ENCODE measurements around the gene MBD5.

Gene MBD5

DNA sequence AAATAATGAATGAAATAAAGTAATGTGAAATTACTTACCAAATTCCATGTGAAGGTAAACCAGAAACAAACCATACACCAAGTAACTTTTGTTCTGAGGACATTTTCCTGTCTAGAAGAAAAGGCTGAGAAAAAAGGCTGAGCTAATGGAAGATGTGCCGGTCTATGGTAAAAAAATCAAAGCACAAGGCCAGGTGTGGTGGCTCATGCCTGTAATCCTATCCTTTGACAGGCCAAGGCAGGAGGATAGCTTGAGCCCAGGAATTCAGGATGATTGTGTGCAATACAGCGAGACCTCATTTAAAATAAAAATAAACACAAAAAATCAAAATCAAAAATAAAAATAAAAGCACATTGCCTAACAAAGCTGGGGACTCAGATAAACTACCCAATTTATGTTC, 7.0 kb upstream of the MBD5 start:
- TF ChIP-seq, protein P1, sequence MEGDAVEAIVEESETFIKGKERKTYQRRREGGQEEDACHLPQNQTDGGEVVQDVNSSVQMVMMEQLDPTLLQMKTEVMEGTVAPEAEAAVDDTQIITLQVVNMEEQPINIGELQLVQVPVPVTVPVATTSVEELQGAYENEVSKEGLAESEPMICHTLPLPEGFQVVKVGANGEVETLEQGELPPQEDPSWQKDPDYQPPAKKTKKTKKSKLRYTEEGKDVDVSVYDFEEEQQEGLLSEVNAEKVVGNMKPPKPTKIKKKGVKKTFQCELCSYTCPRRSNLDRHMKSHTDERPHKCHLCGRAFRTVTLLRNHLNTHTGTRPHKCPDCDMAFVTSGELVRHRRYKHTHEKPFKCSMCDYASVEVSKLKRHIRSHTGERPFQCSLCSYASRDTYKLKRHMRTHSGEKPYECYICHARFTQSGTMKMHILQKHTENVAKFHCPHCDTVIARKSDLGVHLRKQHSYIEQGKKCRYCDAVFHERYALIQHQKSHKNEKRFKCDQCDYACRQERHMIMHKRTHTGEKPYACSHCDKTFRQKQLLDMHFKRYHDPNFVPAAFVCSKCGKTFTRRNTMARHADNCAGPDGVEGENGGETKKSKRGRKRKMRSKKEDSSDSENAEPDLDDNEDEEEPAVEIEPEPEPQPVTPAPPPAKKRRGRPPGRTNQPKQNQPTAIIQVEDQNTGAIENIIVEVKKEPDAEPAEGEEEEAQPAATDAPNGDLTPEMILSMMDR (IDR thresholded peaks at IDR 0.05; ENCODE audit: low read depth, low read length, missing control alignments): no peak
- H3K4me3 ChIP-seq (replicated peaks; ENCODE audit: low read depth, low read length): no peak overlapping the region
- DNase-seq (ENCODE audit: extremely low read depth, low read depth): no peak

DNA sequence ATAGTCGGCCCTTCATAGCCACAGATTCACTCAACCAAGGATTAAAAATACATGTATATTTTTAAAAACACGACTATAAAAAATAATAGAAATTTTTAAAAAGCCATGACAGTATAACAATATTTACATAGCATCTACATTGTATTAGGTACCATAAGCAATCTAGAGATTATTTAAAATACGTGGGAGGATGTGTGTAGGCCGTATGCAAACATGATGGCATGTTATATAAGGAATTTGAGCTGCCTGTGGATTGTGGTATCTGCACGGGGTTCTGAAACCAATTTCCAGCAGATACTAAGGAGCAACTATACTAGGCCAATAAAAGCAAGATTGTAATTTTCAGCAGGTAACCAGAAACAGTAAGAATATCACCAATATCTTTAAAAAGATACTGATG, 6.3 kb upstream of the MBD5 start:
- TF ChIP-seq, protein P1 (IDR thresholded peaks at IDR 0.05; ENCODE audit: low read depth, low read length, missing control alignments): no peak
- DNase-seq (ENCODE audit: extremely low read depth, low read depth): no peak
- no peak overlapping the region for H3K4me3 ChIP-seq (replicated peaks; ENCODE audit: low read depth, low read length)

DNA sequence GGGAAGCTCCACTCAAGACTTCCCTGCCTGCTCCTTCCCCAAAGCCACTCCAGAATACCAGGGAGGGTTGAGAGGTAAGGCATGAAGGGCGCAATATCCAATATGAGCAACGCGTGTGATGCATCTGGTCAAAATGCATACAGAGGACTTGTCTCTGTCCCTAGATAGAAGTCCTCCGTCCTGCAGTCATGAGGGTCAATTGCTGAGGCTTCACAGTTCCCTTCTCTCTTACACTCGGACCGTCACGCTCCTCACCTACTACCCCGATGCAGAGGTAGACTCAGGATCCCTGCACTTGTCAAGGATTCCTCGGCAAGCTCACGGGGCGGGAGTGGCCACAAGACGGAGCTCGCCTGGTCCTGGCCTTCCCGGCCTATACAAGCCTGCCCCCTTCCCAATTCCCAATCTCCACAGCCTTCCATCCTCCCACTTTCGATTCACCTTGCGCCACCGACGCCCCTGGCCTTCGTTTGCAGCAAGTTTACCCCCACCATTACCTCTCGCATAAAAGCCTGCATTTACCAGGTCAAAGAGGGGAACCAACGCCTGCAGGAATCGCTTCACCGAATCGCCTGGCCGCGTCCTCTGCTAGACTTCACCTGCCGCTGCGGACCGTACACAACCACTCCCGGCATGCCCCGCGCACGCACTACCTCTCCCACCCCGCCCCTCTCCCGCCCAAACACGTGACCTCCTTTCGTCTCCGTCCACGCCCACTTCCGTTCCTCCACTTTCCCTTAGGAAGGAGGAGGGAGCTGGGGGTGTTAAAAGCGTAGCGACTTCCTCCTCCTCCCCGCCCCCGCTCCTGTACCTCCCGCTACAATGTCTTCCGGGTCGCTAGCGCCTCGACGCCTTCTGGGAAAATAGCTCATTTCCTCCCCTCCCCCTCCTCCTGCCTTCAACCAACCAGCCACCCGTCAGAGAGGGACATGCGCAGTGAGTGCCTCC, 506 bp upstream of the MBD5 start, which contains the start of gene ORC4:
Gene ORC4 (minus strand): TSS at position 627 of the 948 bp plus-strand sequence. CDS start 44,779 bp downstream, outside the sequence.
- TF ChIP-seq, protein P1 (IDR thresholded peaks at IDR 0.05; ENCODE audit: low read depth, low read length, missing control alignments): peak; percentile 58
- peak; percentile 98 for DNase-seq (ENCODE audit: extremely low read depth, low read depth)
- H3K4me3 ChIP-seq (replicated peaks; ENCODE audit: low read depth, low read length): peak within 1 kb of the TSS; percentile 78

DNA sequence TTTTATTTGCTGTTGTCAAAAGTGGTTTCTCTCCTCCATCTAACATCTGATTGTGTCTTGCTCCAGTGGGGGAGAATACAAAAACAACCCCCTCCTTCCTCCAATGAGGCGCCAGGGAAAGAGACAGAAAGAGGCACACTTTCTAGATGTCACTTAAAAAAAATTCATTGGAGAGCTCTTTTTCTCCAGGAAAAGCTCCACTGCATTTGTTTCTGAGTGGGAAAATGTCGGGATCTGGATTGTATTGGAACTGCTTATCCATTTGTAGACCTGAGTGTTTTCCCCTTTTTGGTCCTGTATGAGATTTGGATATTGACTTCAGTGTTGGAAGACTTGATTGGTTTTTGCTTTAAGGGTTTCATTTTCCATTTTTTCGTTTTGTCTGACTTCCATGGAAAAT, 995 bp downstream of the MBD5 start:
- H3K4me3 ChIP-seq (replicated peaks; ENCODE audit: low read depth, low read length): peak overlapping the region; percentile 78
- TF ChIP-seq, protein P1 (IDR thresholded peaks at IDR 0.05; ENCODE audit: low read depth, low read length, missing control alignments): no peak
- DNase-seq (ENCODE audit: extremely low read depth, low read depth): no peak

DNA sequence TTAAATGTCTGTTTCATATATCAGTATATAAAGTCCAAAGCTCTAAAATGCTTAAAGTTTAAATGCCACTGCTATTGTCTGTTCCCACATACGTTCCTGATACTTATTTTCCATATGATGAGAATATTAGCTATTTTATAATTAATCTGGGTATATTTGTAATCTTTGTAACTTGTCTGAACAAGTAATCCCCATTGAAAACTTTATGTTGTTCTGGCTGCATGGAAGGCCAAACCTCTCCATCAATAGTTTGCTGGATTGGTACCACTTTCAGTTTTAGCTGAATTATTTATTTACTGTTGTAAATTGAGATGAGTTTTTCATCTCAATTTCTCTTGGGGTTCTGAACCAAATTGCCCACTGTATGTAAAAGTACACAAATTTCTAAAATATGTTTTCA, 1.5 kb downstream of the MBD5 start:
- peak overlapping the region; percentile 78 for H3K4me3 ChIP-seq (replicated peaks; ENCODE audit: low read depth, low read length)
- TF ChIP-seq, protein P1 (IDR thresholded peaks at IDR 0.05; ENCODE audit: low read depth, low read length, missing control alignments): no peak

DNA sequence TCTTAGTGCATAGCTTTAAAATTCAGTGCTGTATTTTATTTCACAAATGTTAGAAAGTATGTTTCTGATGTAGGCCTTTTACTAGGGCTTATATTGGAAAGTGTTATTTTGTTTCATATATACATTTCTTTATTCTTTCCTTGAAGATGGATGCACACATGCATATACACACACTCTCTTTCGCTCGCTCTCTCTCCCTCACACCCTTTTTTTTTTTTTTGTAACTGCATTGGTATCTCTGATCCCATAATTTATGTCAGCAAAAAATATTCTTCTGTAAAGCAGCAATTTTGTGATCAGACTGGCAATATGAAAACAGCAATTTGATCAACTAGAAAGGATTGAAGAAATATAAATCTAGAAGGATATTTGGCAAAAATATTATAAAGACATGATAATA, 2.0 kb downstream of the MBD5 start:
- TF ChIP-seq, protein P1 (IDR thresholded peaks at IDR 0.05; ENCODE audit: low read depth, low read length, missing control alignments): no peak
- no peak for DNase-seq (ENCODE audit: extremely low read depth, low read depth)
- H3K4me3 ChIP-seq (replicated peaks; ENCODE audit: low read depth, low read length): peak overlapping the region; percentile 78

More for the DNA sequence above, 1.5 kb downstream of the MBD5 start:
- no peak for DNase-seq (ENCODE audit: extremely low read depth, low read depth)

Measured in HFF-Myc (cell line).